Stimulated activated CD4-positive, alpha-beta T cell treated with anti-CD3 and anti-CD28 coated beads, TNF-alpha, amount 100 ng/mL, for 24 hours (primary cell): ENCODE measurements around the gene FLOT1.
"Not testable (repeated sequence)": the region's sequence is repeated elsewhere in the genome, so short reads cannot be mapped to it uniquely, and the experiment has no call there.

Experiments used
- DNase-seq, 3 experiments: peaks; one replicate each; pipeline ENCODE4 v3.0.0-alpha.2; 2020; ENCODE audit warnings: low read depth in 3 of 3

The FLOT1 gene

GRCh38 chr6:30723159-30723842, 19.2 kb downstream of the FLOT1 start:
- DNase-seq = not testable (repeated sequence)

DNA sequence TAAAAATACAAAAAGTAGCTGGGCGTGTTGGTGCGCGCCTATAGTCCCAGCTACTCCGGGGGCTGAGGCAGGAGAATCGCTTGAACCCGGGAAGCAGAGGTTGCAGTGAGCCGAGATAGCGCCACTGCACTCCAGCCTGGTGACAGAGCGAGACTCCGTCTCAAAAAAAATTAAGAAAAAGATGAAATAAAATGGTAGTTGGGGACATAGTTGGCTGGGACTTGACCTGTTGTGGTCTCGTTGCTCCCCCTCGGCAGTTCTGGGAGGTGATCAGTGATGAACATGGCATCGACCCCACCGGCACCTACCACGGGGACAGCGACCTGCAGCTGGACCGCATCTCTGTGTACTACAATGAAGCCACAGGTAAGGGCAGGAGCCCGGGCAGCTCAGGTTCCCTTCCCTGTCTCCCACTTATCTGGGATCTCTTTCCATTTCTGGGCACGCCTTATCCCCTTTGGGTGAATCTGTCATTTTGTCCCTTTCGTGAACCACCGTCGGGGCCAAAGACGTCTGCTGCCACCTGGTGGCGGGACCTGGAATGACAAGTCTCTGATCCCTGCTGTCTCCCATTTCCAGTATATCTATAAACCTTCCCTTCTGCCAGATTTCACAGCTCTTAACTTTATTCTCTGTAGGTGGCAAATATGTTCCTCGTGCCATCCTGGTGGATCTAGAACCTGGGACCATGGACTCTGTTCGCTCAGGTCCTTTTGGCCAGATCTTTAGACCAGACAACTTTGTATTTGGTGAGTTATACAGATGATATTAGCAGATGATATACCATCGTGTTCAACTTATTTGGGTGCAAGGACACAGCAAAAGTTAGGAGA, 20.0 kb downstream of the FLOT1 start:
- peak; percentile 73 to 82 (median 73) for DNase-seq

DNA sequence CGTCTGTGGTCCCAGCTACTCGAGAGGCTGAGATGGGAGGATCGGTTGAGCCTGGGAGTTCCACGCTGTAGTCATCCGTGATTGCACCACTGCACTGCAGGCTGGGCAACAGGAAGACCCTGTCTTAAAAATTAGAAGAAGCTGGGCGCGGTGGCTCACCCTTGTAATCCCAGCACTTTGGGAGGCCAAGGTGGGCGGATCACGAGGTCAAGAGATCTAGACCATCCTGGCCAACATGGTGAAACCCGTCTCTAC, 20.5 kb downstream of the FLOT1 start:
- DNase-seq = peak in 1 of 3 experiments; percentile 30

DNA sequence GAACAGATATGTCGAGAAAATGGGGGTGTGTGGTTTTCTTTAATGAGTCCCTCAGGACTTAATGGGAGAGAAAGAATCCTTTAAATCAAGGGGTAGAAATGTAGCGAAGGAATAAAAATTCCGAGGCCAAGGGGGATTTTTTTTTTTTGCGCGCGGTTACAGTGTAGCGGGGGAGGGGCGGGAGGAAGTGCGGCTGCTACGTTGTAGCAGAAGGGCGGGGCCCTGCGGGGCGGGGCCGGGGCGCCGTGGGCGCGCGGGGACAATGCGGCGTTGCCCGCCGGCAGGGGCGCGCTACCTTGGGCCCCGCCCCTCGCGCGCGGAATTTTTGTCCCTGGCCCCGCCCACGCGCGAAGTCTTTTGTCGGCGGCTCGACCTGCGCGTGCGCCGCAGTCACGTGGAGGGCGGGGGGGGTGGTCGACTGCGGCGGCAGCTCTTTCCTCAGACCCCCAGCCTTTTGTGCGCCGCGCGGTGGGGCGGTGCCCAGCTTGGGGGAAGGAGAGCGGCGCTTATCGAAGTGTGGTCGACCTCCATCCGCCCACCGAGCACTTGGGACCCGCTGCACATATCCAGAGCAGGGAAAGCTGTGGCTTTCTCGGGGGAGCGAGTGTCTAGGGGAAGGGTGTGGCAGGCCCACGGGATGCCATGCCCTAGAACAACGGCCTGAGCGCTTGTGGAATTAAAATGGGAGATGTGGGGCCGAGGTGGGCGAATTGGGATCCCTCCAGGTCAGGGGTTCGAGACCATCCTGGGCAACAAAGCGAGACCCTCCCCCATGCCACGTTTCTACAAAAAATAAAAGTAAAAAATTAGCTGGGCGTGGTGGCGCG, 21.1 kb downstream of the FLOT1 start:
- peak; percentile 92 to 95 (median 94) for DNase-seq

DNA sequence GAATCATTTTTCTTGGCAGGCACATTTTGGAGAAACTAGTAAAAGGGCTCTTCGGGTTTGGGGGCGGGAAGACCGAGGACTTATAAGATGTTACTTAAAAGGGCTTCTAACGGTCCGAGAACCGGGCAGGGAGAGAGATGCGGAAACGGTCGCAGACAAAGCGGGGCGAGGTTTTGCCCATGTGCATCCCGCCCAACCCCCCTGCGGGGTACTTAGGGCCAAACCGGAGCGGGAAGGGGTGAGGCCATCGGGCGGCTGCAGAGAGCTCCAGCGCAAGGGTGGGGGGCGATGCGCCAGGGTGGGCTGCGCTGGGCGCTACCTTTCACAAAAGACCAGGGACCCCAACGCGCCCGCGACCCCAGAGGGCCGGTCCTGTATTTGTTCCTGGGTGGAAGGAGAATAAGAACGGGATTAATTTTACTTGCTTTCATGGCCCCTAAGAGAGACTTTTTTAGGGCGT, 21.7 kb downstream of the FLOT1 start:
- peak in 2 of 3 experiments; percentile 40 to 60 for DNase-seq

DNA sequence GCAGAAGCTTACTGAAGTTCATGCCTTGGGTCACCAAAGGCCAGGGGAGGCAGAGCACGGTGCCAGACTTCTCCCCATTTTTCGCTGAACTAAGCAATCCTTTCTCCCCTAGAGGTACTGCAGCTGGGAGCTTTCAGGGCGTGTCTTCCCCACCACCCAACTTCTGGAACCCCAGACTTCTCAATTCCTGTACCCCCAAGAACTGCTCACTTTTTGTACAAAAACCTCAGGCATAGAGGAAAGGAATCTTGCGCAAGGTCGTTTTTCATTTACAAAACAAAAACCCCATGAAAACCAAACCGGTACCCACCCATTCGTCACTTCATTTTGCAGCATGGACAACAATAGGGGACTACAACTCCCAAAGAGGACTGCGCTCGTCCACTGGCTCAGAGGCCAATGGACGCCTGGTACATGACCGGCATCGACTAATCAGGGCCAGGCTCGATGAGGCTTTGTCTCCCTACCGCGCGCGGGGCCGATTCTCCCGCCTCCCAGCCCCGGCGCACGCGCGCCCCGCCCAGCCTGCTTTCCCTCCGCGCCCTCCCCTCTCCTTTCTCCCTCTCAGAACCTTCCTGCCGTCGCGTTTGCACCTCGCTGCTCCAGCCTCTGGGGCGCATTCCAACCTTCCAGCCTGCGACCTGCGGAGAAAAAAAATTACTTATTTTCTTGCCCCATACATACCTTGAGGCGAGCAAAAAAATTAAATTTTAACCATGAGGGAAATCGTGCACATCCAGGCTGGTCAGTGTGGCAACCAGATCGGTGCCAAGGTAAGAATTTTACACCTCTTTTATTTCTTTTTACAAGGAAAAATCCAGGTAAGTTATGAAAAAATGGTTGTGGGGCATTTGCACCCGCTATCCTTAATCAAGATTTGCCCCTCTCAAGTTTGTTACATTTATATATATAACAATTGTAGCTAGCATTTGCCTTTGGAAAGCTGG, 22.4 kb downstream of the FLOT1 start, which contains the start of gene TUBB:
TUBB (plus strand) TSS at position 562 of the 947 bp plus-strand sequence; CDS start at position 717, 155 bp downstream.
- DNase-seq = peak; percentile 89 to 94 (median 91)

DNA sequence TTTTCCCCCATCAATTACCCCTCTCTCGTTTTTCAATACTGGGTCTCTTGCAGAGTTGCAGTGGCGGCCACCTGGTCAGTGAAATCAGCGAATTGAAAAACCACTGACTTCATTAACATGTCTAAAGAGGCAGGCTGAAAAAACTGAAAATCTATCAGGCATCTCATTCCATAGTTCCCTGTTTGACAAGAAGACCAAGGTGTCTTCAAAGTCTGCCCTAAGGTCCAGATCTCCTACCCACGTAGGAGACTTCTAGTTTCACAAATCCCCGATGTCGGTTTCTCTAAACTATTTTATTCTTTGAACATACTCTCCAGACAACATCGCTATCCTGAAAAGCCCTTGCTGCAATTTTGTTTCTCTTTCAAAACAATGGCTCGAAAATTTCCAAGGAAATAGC, 23.1 kb downstream of the FLOT1 start:
- DNase-seq = no peak

- DNase-seq = not testable (repeated sequence)
These were observed 24.4 kb downstream of the FLOT1 start for GRCh38 chr6:30717845-30718720.

DNA sequence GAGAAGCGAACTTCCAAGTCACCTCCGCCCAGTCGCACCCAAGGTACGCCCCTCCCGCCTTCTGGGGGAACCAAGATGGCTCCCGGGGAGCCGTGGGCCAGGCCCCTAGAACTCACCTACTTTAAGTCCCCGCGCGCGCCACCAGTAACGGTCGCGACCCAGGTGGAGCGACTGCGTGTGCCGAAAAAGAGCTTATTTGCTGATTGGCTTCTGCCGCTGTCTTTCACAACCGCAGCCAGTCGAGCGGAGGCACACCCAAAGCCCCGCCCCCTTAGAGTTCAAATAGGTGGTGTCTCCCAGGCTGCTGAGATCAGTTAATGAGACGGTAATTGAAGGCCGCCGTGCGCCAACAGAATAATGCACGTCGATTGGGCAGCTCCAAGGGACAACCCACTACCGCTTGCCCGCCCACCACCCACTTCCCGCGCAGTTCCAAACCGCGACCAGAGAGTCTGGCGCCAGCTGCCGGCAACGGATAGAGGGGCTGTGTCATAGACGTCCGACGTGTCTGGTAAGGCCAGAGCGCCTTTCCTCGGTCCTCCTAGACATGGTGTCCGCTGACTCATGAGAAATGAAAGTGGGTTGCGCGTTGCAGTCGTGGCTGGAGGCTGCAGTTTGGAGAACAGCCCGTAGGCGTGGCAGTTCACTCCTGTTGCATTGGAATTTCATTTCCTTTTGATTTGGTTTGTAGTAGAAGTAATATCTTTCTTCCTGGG, 25.2 kb downstream of the FLOT1 start, which contains the start of gene MDC1:
MDC1 (minus strand) TSS at position 153 of the 716 bp plus-strand sequence. CDS start 2,106 bp downstream, outside the sequence.
- peak; percentile 96 to 99 (median 99) for DNase-seq

GRCh38 chr6:30716879-30717128, 25.7 kb downstream of the FLOT1 start:
- DNase-seq = no peak

DNA sequence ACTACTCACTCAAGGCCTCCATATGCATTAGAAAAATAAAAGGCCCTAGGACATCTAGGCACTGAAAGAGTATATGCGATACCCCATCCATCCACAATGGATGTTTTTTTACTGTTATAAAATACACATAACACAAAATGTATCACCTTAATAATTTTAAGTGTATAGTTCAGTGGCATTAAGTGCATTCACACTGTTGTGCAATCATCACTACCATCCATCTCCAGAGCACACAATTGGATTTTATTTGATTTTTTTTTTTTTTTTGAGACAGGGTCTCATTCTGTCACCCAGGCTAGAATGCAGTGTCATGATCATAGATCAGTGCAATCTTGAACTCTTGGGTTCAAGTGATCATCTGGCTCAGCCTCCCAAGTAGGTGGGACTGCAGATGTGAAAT, 28.2 kb downstream of the FLOT1 start:
- no peak for DNase-seq

- DNase-seq = no peak
These were observed 30.0 kb downstream of the FLOT1 start for GRCh38 chr6:30712441-30712945.

- DNase-seq = no peak
These were observed 30.6 kb downstream of the FLOT1 start for GRCh38 chr6:30711758-30712380.

GRCh38 chr6:30709101-30709868, 33.2 kb downstream of the FLOT1 start:
- DNase-seq = no peak

DNA sequence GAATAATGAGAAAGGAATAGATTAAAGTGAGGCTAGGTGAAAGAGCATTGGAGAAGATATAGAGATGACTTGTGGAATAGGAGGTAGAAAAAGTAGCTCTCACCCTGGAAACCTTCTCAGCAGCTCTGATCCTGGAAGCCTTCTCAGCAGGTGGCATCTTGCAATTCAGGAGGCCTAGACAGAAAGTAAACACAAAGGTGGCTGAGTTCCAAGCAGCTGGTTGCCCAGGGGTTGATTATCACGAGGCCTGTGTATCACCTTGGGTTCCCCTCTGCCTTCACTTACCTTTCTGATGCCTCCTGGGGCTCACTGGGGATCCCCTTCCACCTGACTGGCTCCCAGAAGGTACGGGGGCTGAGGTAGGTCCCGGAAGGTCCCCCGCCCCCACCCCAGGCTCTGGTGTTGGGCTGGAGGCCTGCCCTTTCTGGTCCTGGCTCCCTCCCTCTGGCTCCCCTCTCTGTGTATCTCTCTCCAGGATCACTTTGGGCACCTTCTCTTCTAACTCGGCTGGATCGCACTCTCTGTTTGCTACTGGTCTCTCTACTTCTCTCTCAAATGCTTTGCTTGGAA, 35.1 kb downstream of the FLOT1 start:
- no peak for DNase-seq

GRCh38 chr6:30705620-30706019, 36.9 kb downstream of the FLOT1 start:
- no peak for DNase-seq

DNA sequence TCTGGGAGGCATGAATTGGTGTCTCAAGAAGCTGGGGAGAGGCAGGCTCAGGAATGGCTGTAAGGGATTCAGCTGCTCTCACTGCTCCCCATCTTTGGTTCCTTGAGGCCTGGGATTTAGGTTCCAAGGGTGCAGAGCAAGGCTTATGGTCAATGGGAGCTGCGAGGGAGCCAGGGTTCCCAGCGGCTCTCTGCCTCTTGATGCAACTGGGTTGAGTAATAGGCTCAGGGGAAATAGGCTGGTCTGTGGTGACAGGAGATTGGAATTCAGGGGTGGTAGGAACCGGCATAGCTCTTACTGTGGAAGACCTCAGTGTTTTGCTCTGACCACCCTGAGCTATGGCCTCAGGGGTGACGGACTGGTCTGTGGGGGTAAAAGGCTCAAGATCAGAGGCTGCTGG, 38.7 kb downstream of the FLOT1 start:
- no peak for DNase-seq

- DNase-seq = no peak
These were observed 39.5 kb downstream of the FLOT1 start for GRCh38 chr6:30703011-30703410.
